Measurements from ENCODE around the gene GMDS. TPM values are rescaled to one million over a fixed set of nuclear protein-coding genes. Genes with fewer than 3 reads are reported as not detected.

The GMDS gene
- total RNA-seq, 1 experiment from 2014 or later: 27.6 TPM

DNA sequence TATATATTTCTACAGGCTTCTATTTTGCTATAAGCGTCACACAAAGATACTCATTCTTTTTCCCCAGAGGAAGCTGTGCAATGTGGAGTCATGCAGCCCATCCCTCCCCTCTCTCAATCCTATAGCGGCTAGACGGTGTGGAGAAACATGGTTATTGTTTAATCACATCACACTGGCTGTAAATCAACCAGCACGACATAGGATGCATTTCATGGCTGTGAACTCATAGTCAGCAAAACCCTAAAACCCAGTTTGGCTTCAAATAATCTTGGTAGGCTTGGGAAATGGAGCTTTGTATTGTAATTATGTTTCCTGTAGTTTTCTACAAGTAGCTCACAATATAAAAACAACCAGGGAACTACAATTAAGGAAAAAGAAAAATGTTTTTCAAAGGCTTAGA, 618.9 kb downstream of the GMDS start:
- Histone ChIP-seq H3K4ac (ENCODE audit: low read depth, low read length) (no peak overlapping the region), H3T11ph (ENCODE audit: low read length) (no peak overlapping the region), H2BK20ac (ENCODE audit: low read depth, low read length, poor library complexity, severe bottlenecking) (no peak overlapping the region), H4K20me1 (ENCODE audit: control insufficient read depth, insufficient read depth, insufficient read length) (no peaks in the 10 kb centered on the region), H3K23ac (ENCODE audit: insufficient read length, low read depth, low read length) (no peak overlapping the region), H2AFZ (ENCODE audit: low read length) (no peak overlapping the region), H2AK5ac (ENCODE audit: insufficient read length, low read length) (no peak overlapping the region), H3K56ac (ENCODE audit: insufficient read length, low read depth, low read length) (no peak overlapping the region), H3K27ac (ENCODE audit: insufficient read length, low read depth, low read length) (no peak overlapping the region), H2BK15ac (ENCODE audit: low read depth, low read length) (no peak overlapping the region), H3K14ac (ENCODE audit: insufficient read depth, low read length) (no peak overlapping the region), H3K23me2 (ENCODE audit: insufficient read length, low read depth, low read length, poor library complexity, severe bottlenecking) (peaks cover 12% of the 10 kb centered on the region), H3K4me2 (ENCODE audit: insufficient read depth, insufficient read length, low read length) (no peak overlapping the region), H3K79me1 (ENCODE audit: insufficient read depth, low read depth, low read length, poor library complexity, severe bottlenecking) (no peaks in the 10 kb centered on the region), H3K18ac (ENCODE audit: insufficient read length, low read depth, low read length) (no peak overlapping the region), H4K5ac (ENCODE audit: insufficient read length, low read depth, low read length) (no peak overlapping the region), H4K8ac (replicated peaks; ENCODE audit: insufficient read length, low read depth, low read length) (no peak overlapping the region), H4K91ac (ENCODE audit: insufficient read length, low read depth, low read length) (no peak overlapping the region), H3K27me3 (ENCODE audit: insufficient read depth, low read length) (peaks cover 69% of the 10 kb centered on the region), H3K4me1 (ENCODE audit: insufficient read depth, low read length) (no peaks in the 10 kb centered on the region), H2BK5ac (ENCODE audit: insufficient read length, low read length) (no peak overlapping the region), H3K9me3 (ENCODE audit: control insufficient read depth, low read depth, low read length) (no peaks in the 10 kb centered on the region), H2BK120ac (ENCODE audit: low read depth, low read length, poor library complexity, severe bottlenecking) (no peak overlapping the region), H3K79me2 (ENCODE audit: insufficient read depth, low read length) (no peaks in the 10 kb centered on the region), H3K9ac (ENCODE audit: extremely low read depth, insufficient read length, low read length) (no peak overlapping the region), H2BK12ac (ENCODE audit: insufficient read length, low read depth, low read length) (no peak overlapping the region)
- Mint-ChIP-seq H3K36me3 (ENCODE audit: insufficient read depth in 1 of 3, low read depth in 3 of 3) (peaks cover 0 to 5% (median 4%) of the 10 kb centered on the region in 3 experiments; a peak in 4 of 7 replicates), H3K4me1 (peaks cover 10 to 12% of the 10 kb centered on the region in 2 experiments), H3K27ac (no peak overlapping the region), H3K9me3 (no peaks in the 10 kb centered on the region; a peak in 1 of 5 replicates), H3K4me3 (no peak overlapping the region), H3K27me3 (ENCODE audit: low read depth) (peaks cover 98% of the 10 kb centered on the region)
- DNase-seq: no peak
- TF ChIP-seq, protein P1, sequence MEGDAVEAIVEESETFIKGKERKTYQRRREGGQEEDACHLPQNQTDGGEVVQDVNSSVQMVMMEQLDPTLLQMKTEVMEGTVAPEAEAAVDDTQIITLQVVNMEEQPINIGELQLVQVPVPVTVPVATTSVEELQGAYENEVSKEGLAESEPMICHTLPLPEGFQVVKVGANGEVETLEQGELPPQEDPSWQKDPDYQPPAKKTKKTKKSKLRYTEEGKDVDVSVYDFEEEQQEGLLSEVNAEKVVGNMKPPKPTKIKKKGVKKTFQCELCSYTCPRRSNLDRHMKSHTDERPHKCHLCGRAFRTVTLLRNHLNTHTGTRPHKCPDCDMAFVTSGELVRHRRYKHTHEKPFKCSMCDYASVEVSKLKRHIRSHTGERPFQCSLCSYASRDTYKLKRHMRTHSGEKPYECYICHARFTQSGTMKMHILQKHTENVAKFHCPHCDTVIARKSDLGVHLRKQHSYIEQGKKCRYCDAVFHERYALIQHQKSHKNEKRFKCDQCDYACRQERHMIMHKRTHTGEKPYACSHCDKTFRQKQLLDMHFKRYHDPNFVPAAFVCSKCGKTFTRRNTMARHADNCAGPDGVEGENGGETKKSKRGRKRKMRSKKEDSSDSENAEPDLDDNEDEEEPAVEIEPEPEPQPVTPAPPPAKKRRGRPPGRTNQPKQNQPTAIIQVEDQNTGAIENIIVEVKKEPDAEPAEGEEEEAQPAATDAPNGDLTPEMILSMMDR (conservative IDR thresholded peaks at IDR 0.05): no peak
- no CpG with 5 or more reads among the region's 4 CpGs for WGBS (ENCODE audit: extremely low coverage, insufficient read length, low lambda C conversion rate)
